ENCODE data around the gene P4HA2.

GRCh38 chr5:132227235-132227484, 493 bp downstream of the P4HA2 start:
- TF ChIP-seq ELF4 (CRISPR knock-in tag; IDR thresholded peaks at IDR 0.05; ENCODE audit: low read depth) = no peak
- TF ChIP-seq CTCF (IDR thresholded peaks at IDR 0.05) = no peak
- no peak for TF ChIP-seq ZNF232 (CRISPR knock-in tag; IDR thresholded peaks at IDR 0.05)
- TF ChIP-seq NR3C1 (CRISPR knock-in tag; conservative IDR thresholded peaks at IDR 0.05; ENCODE audit: low read depth) = no peak
- TF ChIP-seq E2F4 (CRISPR knock-in tag; IDR thresholded peaks at IDR 0.05; ENCODE audit: borderline replicate concordance, low read depth) = no peak
- no peak for TF ChIP-seq FOXP1 (CRISPR knock-in tag; IDR thresholded peaks at IDR 0.05; ENCODE audit: borderline replicate concordance)
- no peak for TF ChIP-seq TEAD4 (CRISPR knock-in tag; IDR thresholded peaks at IDR 0.05)
- no peak for TF ChIP-seq STAT6 (CRISPR knock-in tag; conservative IDR thresholded peaks at IDR 0.05; ENCODE audit: low read depth)
- TF ChIP-seq HMGA2 (CRISPR knock-in tag; IDR thresholded peaks at IDR 0.05) = no peak
- no peak for TF ChIP-seq USF2 (CRISPR knock-in tag; IDR thresholded peaks at IDR 0.05)
- TF ChIP-seq ZBTB43 (CRISPR knock-in tag; IDR thresholded peaks at IDR 0.05) = no peak
- TF ChIP-seq RELA (CRISPR knock-in tag; IDR thresholded peaks at IDR 0.05; ENCODE audit: borderline replicate concordance) = no peak
- no peak for TF ChIP-seq CREB1 (CRISPR knock-in tag; IDR thresholded peaks at IDR 0.05)
- no peak for TF ChIP-seq TP53 (CRISPR knock-in tag; IDR thresholded peaks at IDR 0.05)

All from WTC11 (cell line).